Sigmoid colon (tissue), 7 donors: ENCODE measurements around the gene ZNF764. TPM values are rescaled to one million over a fixed set of nuclear protein-coding genes. Genes with fewer than 3 reads are reported as not detected.

Source experiments
- DNase-seq: peaks from one replicate; pipeline ENCODE4 v3.0.0-alpha.2; 2019
- H3K27ac ChIP-seq, 4 donors: fragments of 200-600 bp; sonication (generic); one replicate each; pipeline ENCODE4 v1.5.1; 2016 to 2019; ENCODE audit warnings: mild to moderate bottlenecking in 1 of 4
- H3K27me3 ChIP-seq, 3 donors: fragments of 200-600 bp; sonication (generic); one replicate each; pipeline ENCODE4 v1.5.1; 2019; ENCODE audit warnings: mild to moderate bottlenecking in 1 of 3
- H3K36me3 ChIP-seq, 4 donors: fragments of 200-600 bp; sonication (generic); one replicate each; pipeline ENCODE4 v1.5.1; 2016 to 2019
- H3K4me1 ChIP-seq, 4 donors: fragments of 200-600 bp; sonication (generic); one replicate each; pipeline ENCODE4 v1.5.1; 2017 to 2019
- H3K4me3 ChIP-seq, 4 donors: fragments of 200-600 bp; sonication (generic); one replicate each; pipeline ENCODE4 v1.5.1; 2017 to 2019; ENCODE audit warnings: mild to moderate bottlenecking in 2 of 4, moderate library complexity in 1 of 4
- H3K9me3 ChIP-seq, 4 donors: fragments of 200-600 bp in 3 of 4; sonication (generic) in 3 of 4; one replicate each; pipeline versions ENCODE4 v1.5.1 to v1.6.1; 2013 to 2019
- EP300 ChIP-seq, 4 donors: sonication (generic); formaldehyde crosslinking; IDR thresholded peaks; one replicate each; pipeline ENCODE4 v1.6.1; 2017; ENCODE audit warnings: antibody characterized with exemption in 4 of 4
- POLR2A ChIP-seq, 2 donors: fragments of 450-650 bp; IDR thresholded peaks; one replicate each; pipeline ENCODE4 v1.6.1; 2016; ENCODE audit warnings: antibody characterized with exemption in 2 of 2, mild to moderate bottlenecking in 2 of 2, moderate library complexity in 2 of 2
- POLR2AphosphoS5 ChIP-seq, 4 donors: sonication (generic); formaldehyde crosslinking; IDR thresholded peaks; one replicate each; pipeline ENCODE4 v1.6.1; 2017; ENCODE audit warnings: antibody characterized with exemption in 4 of 4
- WGBS, 2 donors: extraction: QIAGEN DNeasy Blood & Tissue Kit; methylation state at CpG; one replicate each; pipeline ENCODE4 v1.1.7; 2013; 5-methylcytosine and 5-hydroxymethylcytosine counted together
- intact Hi-C: fragments of 100-400 bp; cut with DNase I; formaldehyde crosslinking; loops from one replicate; pipeline ENCODE4 v1.15.1; 2023
- polyA plus RNA-seq, 3 donors: library from polyadenylated mRNA; stranded (reverse); fragments of 200-250 nt; gene quantifications; one replicate each; pipeline ENCODE4 v1.2.3, GENCODE V29; 2013
- small RNA-seq, 3 donors: library from RNA; depleted of rRNA; stranded (forward); fragments of <200 nt; gene quantifications; one replicate each; pipeline ENCODE3, GENCODE V24; 2016
- total RNA-seq, 4 donors: library from RNA; depleted of rRNA; stranded (reverse); fragments of >200 nt; gene quantifications; one replicate each; pipeline ENCODE4 v1.1.0, GENCODE V29; 2016
- TF ChIP-seq, protein P1 (sequence below), 4 experiments: fragments of 450-650 bp in 3 of 4; fragments of 200-600 bp in 1 of 4; IDR thresholded peaks; one replicate each; pipeline ENCODE4 v1.5.1; 2016 to 2019; ENCODE audit warnings: antibody characterized with exemption in 4 of 4, mild to moderate bottlenecking in 3 of 4, moderate library complexity in 2 of 4
- donor health status: healthy with polysubstance abuse.
- donor health status: Bipolar disorder and iron deficiency.
- donor health status: healthy.

The ZNF764 gene
- total and polyA plus RNA-seq, 7 donors, result 3.5 to 8.6 (median 7.7) TPM

DNA sequence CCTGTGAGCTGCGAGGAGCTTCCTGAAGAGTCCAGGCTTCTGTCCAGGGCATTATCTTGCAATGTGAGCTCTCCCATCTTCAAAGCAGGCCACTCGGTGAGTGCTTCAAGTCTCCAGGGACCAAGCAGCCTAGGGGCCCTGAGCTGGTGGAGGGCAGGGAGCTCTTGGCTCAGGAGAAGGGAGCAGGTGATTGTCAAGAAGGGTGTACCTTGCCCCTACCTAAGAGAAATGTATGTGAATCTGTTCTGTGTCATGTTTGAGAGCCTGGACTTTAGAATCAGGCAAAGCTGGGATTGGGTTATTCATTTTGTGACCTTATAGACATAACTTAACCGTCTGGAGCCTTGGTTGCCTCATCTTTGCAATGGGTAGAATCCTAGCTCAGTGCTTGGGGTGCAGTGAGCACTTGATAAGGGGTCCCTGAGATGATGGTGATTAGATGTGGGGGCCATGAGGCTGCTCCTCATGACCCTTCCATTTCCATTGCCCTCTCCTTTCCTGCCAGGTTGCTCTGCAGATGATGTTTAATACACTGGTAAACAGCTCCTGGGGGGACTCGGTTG lies 47.7 kb downstream of the ZNF764 start:
- WGBS, 2 donors, result 47 to 68% methylated on average over 4 of the region's 4 CpGs
- no peaks in the 10 kb centered on the region for H3K27me3 ChIP-seq
- no peak overlapping the region for H3K27ac ChIP-seq
- intact Hi-C loops, result no loop called here
- H3K36me3 ChIP-seq, result no peaks in the 10 kb centered on the region
- TF ChIP-seq, protein P1, sequence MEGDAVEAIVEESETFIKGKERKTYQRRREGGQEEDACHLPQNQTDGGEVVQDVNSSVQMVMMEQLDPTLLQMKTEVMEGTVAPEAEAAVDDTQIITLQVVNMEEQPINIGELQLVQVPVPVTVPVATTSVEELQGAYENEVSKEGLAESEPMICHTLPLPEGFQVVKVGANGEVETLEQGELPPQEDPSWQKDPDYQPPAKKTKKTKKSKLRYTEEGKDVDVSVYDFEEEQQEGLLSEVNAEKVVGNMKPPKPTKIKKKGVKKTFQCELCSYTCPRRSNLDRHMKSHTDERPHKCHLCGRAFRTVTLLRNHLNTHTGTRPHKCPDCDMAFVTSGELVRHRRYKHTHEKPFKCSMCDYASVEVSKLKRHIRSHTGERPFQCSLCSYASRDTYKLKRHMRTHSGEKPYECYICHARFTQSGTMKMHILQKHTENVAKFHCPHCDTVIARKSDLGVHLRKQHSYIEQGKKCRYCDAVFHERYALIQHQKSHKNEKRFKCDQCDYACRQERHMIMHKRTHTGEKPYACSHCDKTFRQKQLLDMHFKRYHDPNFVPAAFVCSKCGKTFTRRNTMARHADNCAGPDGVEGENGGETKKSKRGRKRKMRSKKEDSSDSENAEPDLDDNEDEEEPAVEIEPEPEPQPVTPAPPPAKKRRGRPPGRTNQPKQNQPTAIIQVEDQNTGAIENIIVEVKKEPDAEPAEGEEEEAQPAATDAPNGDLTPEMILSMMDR (IDR thresholded peaks at IDR 0.05), result no peak
- TF ChIP-seq EP300 (IDR thresholded peaks at IDR 0.05), result no peak
- no peaks in the 10 kb centered on the region for H3K9me3 ChIP-seq
- DNase-seq, result no peak
- H3K4me1 ChIP-seq, result no peaks in the 10 kb centered on the region
- H3K4me3 ChIP-seq, result no peak overlapping the region

DNA sequence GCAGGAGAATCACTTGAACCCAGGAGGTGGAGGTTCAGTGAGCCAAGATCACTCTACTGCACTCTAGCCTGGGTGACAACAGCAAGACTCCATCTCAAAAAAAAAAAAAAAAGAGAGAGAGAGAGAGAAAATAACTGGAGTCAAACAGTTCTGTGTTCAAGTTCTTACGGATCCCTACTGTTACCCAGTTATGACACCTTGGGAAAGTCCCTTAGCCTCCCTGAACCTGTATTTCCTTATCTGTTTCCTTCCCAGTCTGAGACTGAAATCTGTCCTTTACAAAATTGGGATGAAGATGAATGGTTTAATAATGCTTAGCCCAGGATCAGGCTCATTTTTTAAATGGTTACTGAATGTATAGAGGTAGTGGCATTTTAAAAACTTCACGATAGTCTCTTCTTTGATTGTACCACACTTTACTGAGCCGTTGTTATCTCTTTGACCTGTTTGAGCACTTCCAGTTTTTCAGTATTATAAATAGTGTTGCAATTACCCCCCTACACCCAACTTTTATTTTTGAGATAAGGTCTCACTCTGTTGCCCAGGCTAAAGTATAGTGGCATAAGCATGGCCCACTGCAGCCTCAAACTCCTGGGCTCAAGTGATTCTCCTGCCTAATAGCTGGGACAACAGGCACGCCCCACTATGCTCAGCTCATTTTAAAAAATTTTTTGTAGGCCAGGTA lies 49.0 kb downstream of the ZNF764 start:
- 37 to 72% methylated on average over 4 of the region's 4 CpGs for WGBS, 2 donors
- no peaks in the 10 kb centered on the region for H3K36me3 ChIP-seq
- no peaks in the 10 kb centered on the region for H3K9me3 ChIP-seq
- TF ChIP-seq POLR2A (IDR thresholded peaks at IDR 0.05) (no peak), POLR2AphosphoS5 (IDR thresholded peaks at IDR 0.05) (no peak), EP300 (IDR thresholded peaks at IDR 0.05) (no peak)
- TF ChIP-seq, protein P1 (IDR thresholded peaks at IDR 0.05), result no peak
- no peak for DNase-seq
- H3K27ac ChIP-seq, result no peak overlapping the region
- intact Hi-C loops, result no loop called here
- H3K27me3 ChIP-seq, result no peaks in the 10 kb centered on the region
- no peak overlapping the region for H3K4me3 ChIP-seq
- no peaks in the 10 kb centered on the region for H3K4me1 ChIP-seq

Small RNA genes within 50 kb of the gene (small RNA-seq; reads per million reads assigned to genes)
- 0 reads per million in 3 donors for gene AC093249.4
- gene MIR4518, result 0 reads per million in 3 donors

Other genes starting within 250 kb of the ZNF764 start
- 10 to 100 TPM; 29.9 to 57.3 (median 43.0) TPM for gene CD2BP2, start 203.1 kb downstream of the ZNF764 start, total RNA-seq
- gene CD2BP2, start 203.1 kb downstream of the ZNF764 start, polyA plus RNA-seq, result 10 to 100 TPM; 45.0 to 51.8 (median 48.0) TPM
- 10 to 100 TPM; 14.5 to 25.2 (median 19.2) TPM for gene TBC1D10B, start 187.9 kb downstream of the ZNF764 start, total RNA-seq
- 10 to 100 TPM; 24.6 to 38.3 (median 25.0) TPM for gene TBC1D10B, start 187.9 kb downstream of the ZNF764 start, polyA plus RNA-seq
- not detected for gene MYL11, start 183.6 kb downstream of the ZNF764 start, total RNA-seq
- not detected for gene MYL11, start 183.6 kb downstream of the ZNF764 start, polyA plus RNA-seq
- 1 to 10 TPM in 3 of 4 donors, under 1 TPM in 1; 0.82 to 5.8 (median 1.9) TPM for gene SEPTIN1, start 175.8 kb downstream of the ZNF764 start, total RNA-seq
- gene SEPTIN1, start 175.8 kb downstream of the ZNF764 start, polyA plus RNA-seq, result 10 to 100 TPM in 1 of 3 donors, 1 to 10 TPM in 2; 1.2 to 46.6 (median 2.4) TPM
- 10 to 100 TPM in 3 of 4 donors, 1 to 10 TPM in 1; 8.1 to 12.8 (median 11.4) TPM for gene ZNF48, start 163.0 kb downstream of the ZNF764 start, total RNA-seq
- gene ZNF48, start 163.0 kb downstream of the ZNF764 start, polyA plus RNA-seq, result 1 to 10 TPM; 2.4 to 5.9 (median 2.8) TPM
- gene ZNF771, start 150.8 kb downstream of the ZNF764 start, total RNA-seq, result 10 to 100 TPM; 17.4 to 30.7 (median 20.3) TPM
- gene ZNF771, start 150.8 kb downstream of the ZNF764 start, polyA plus RNA-seq, result 1 to 10 TPM; 2.5 to 5.2 (median 3.0) TPM
- 10 to 100 TPM; 10.5 to 19.9 (median 16.5) TPM for gene DCTPP1, start 128.3 kb downstream of the ZNF764 start, total RNA-seq
- gene DCTPP1, start 128.3 kb downstream of the ZNF764 start, polyA plus RNA-seq, result 100 to 1,000 TPM; 140 to 175 (median 156) TPM
- 10 to 100 TPM; 25.0 to 32.3 (median 25.3) TPM for gene SEPHS2, start 112.5 kb downstream of the ZNF764 start, total RNA-seq
- 100 to 1,000 TPM in 2 of 3 donors, 10 to 100 TPM in 1; 80.5 to 213 (median 175) TPM for gene SEPHS2, start 112.5 kb downstream of the ZNF764 start, polyA plus RNA-seq
- 1 to 10 TPM; 1.1 to 3.8 (median 2.6) TPM for gene ITGAL, start 85.6 kb downstream of the ZNF764 start, total RNA-seq
- 10 to 100 TPM in 1 of 3 donors, 1 to 10 TPM in 1, under 1 TPM in 1; 0.60 to 20.7 (median 2.8) TPM for gene ITGAL, start 85.6 kb downstream of the ZNF764 start, polyA plus RNA-seq
- 10 to 100 TPM; 32.4 to 55.9 (median 42.7) TPM for gene ZNF768, start 31.8 kb downstream of the ZNF764 start, total RNA-seq
- 10 to 100 TPM; 46.2 to 61.0 (median 54.8) TPM for gene ZNF768, start 31.8 kb downstream of the ZNF764 start, polyA plus RNA-seq
- gene ZNF747, start 23.5 kb downstream of the ZNF764 start, total RNA-seq, result 10 to 100 TPM; 10.3 to 15.5 (median 13.1) TPM
- gene ZNF747, start 23.5 kb downstream of the ZNF764 start, polyA plus RNA-seq, result 10 to 100 TPM in 1 of 3 donors, 1 to 10 TPM in 2; 6.0 to 12.0 (median 8.3) TPM
- gene ZNF688, start 13.3 kb upstream of the ZNF764 start, total RNA-seq, result 10 to 100 TPM; 21.9 to 32.8 (median 25.4) TPM
- gene ZNF688, start 13.3 kb upstream of the ZNF764 start, polyA plus RNA-seq, result 10 to 100 TPM; 16.7 to 22.8 (median 18.0) TPM
- 10 to 100 TPM in 1 of 4 donors, 1 to 10 TPM in 3; 5.9 to 19.9 (median 7.9) TPM for gene ZNF785, start 27.3 kb upstream of the ZNF764 start, total RNA-seq
- gene ZNF785, start 27.3 kb upstream of the ZNF764 start, polyA plus RNA-seq, result 1 to 10 TPM in 2 of 3 donors, under 1 TPM in 1; 0.92 to 9.5 (median 2.4) TPM
- 10 to 100 TPM in 1 of 4 donors, 1 to 10 TPM in 3; 7.9 to 10.3 (median 9.8) TPM for gene ZNF689, start 52.0 kb upstream of the ZNF764 start, total RNA-seq
- 1 to 10 TPM; 3.6 to 5.2 (median 4.9) TPM for gene ZNF689, start 52.0 kb upstream of the ZNF764 start, polyA plus RNA-seq
- 10 to 100 TPM; 20.8 to 37.5 (median 29.4) TPM for gene PRR14, start 92.6 kb upstream of the ZNF764 start, total RNA-seq
- gene PRR14, start 92.6 kb upstream of the ZNF764 start, polyA plus RNA-seq, result 10 to 100 TPM; 28.8 to 51.4 (median 38.4) TPM
- 10 to 100 TPM; 12.5 to 29.6 (median 22.7) TPM for gene FBRS, start 100.1 kb upstream of the ZNF764 start, total RNA-seq
- gene FBRS, start 100.1 kb upstream of the ZNF764 start, polyA plus RNA-seq, result 10 to 100 TPM; 26.4 to 61.6 (median 30.0) TPM
- gene SRCAP, start 140.8 kb upstream of the ZNF764 start, total RNA-seq, result 10 to 100 TPM; 13.2 to 39.1 (median 23.4) TPM
- gene SRCAP, start 140.8 kb upstream of the ZNF764 start, polyA plus RNA-seq, result 10 to 100 TPM in 1 of 3 donors, 1 to 10 TPM in 2; 2.4 to 37.3 (median 9.0) TPM
- gene PHKG2, start 190.1 kb upstream of the ZNF764 start, total RNA-seq, result 10 to 100 TPM; 20.1 to 28.5 (median 23.7) TPM
- gene PHKG2, start 190.1 kb upstream of the ZNF764 start, polyA plus RNA-seq, result 10 to 100 TPM; 19.2 to 45.0 (median 23.8) TPM
- 1 to 10 TPM in 3 of 4 donors, under 1 TPM in 1; 0.82 to 2.8 (median 1.7) TPM for gene CFAP119, start 203.7 kb upstream of the ZNF764 start, total RNA-seq
- 10 to 100 TPM in 1 of 3 donors, 1 to 10 TPM in 1, not detected in 1; 3.7 to 11.9 TPM for gene CFAP119, start 203.7 kb upstream of the ZNF764 start, polyA plus RNA-seq
- 10 to 100 TPM; 48.1 to 53.9 (median 49.6) TPM for gene RNF40, start 203.9 kb upstream of the ZNF764 start, total RNA-seq
- 10 to 100 TPM; 34.8 to 79.3 (median 48.6) TPM for gene RNF40, start 203.9 kb upstream of the ZNF764 start, polyA plus RNA-seq
- gene ZNF629, start 228.8 kb upstream of the ZNF764 start, total RNA-seq, result 10 to 100 TPM in 2 of 4 donors, 1 to 10 TPM in 2; 8.4 to 12.1 (median 10.3) TPM
- gene ZNF629, start 228.8 kb upstream of the ZNF764 start, polyA plus RNA-seq, result 1 to 10 TPM; 3.0 to 6.9 (median 3.5) TPM